Hepatocyte (in vitro differentiated cells): ENCODE data around the gene ATP5PD. TPM values are rescaled to one million over a fixed set of nuclear protein-coding genes. Genes with fewer than 3 reads are reported as not detected.

Source experiments
- DNase-seq: peaks from one replicate; pipeline ENCODE4 v3.0.0-alpha.2; 2016; ENCODE audit warnings: low spot score
- H2AFZ ChIP-seq: fragments of 200-600 bp; sonication (generic); 2 replicates; pipeline ENCODE4 v1.6.0; 2016; ENCODE audit warnings: antibody characterized with exemption, mild to moderate bottlenecking
- H3K27ac ChIP-seq: fragments of 200-600 bp; sonication (generic); 2 replicates; pipeline ENCODE4 v1.5.1; 2016; ENCODE audit warnings: mild to moderate bottlenecking
- H3K27me3 ChIP-seq: fragments of 200-600 bp; sonication (generic); 2 replicates; pipeline ENCODE4 v1.6.1; 2016
- H3K36me3 ChIP-seq: fragments of 200-600 bp; sonication (generic); replicated peaks from 2 replicates; pipeline ENCODE4 v1.5.1; 2016; ENCODE audit warnings: low read depth; ENCODE audit not compliant: insufficient read depth
- H3K4me1 ChIP-seq: fragments of 200-600 bp; sonication (generic); 2 replicates; pipeline ENCODE4 v1.5.1; 2016; ENCODE audit warnings: mild to moderate bottlenecking, moderate library complexity; ENCODE audit not compliant: insufficient read depth
- H3K4me2 ChIP-seq: fragments of 200-600 bp; sonication (generic); 2 replicates; pipeline ENCODE4 v1.6.0; 2016
- H3K4me3 ChIP-seq: fragments of 200-600 bp; sonication (generic); 2 replicates; pipeline ENCODE4 v1.5.1; 2016; ENCODE audit warnings: mild to moderate bottlenecking
- H3K79me2 ChIP-seq: fragments of 200-600 bp; sonication (generic); 2 replicates; pipeline ENCODE4 v1.6.0; 2017; ENCODE audit warnings: mild to moderate bottlenecking
- H3K9me2 ChIP-seq: fragments of 200-600 bp; sonication (generic); replicated peaks from 2 replicates; pipeline ENCODE4 v1.6.0; 2017; ENCODE audit warnings: mild to moderate bottlenecking; ENCODE audit not compliant: insufficient read depth
- H3K9me3 ChIP-seq: fragments of 200-600 bp; sonication (generic); 2 replicates; pipeline ENCODE4 v1.5.1; 2016; ENCODE audit warnings: low read depth, mild to moderate bottlenecking
- H4K20me1 ChIP-seq: fragments of 200-600 bp; sonication (generic); 2 replicates; pipeline ENCODE4 v1.6.0; 2016; ENCODE audit warnings: mild to moderate bottlenecking; ENCODE audit not compliant: insufficient read depth, poor library complexity, severe bottlenecking
- CTCF ChIP-seq: fragments of 200-600 bp; sonication (generic); IDR thresholded peaks from 2 replicates; pipeline ENCODE4 v1.5.1; 2016; ENCODE audit warnings: antibody characterized with exemption, mild to moderate bottlenecking; ENCODE audit not compliant: poor library complexity
- EZH2 ChIP-seq: fragments of 200-600 bp; sonication (generic); IDR thresholded peaks from 2 replicates; pipeline ENCODE4 v1.6.1; 2016; ENCODE audit warnings: antibody characterized with exemption, mild to moderate bottlenecking, borderline replicate concordance
- EZH2phosphoT487 ChIP-seq: fragments of 200-600 bp; sonication (generic); IDR thresholded peaks from one replicate; pipeline ENCODE4 v1.6.1; 2018; ENCODE audit warnings: antibody characterized with exemption, mild to moderate bottlenecking, low read depth, moderate library complexity; ENCODE audit not compliant: unreplicated experiment, severe bottlenecking
- WGBS: methylation state at CpG from one replicate; pipeline ENCODE4 v1.1.6; 2016; ENCODE audit warnings: low lambda C conversion rate; ENCODE audit errors: missing lambda C conversion rate; 5-methylcytosine and 5-hydroxymethylcytosine counted together
- polyA plus RNA-seq: library from polyadenylated mRNA; unstranded; fragments of >200 nt; fragmentation: Nextera tagmentation; extraction: Ambion mirVana; gene quantifications from 2 replicates; pipeline ENCODE4 v1.2.1, GENCODE V29; 2016
- total RNA-seq: library from RNA; depleted of rRNA; stranded (reverse); fragments of >200 nt; gene quantifications from 2 replicates; pipeline ENCODE4 v1.2.3, GENCODE V29; 2014

The ATP5PD gene
- total and polyA plus RNA-seq, 2 experiments from 2014 or later = 296 to 332 TPM

- H3K4me1 ChIP-seq = peaks cover 10% of the 10 kb centered on the region
- no peaks in the 10 kb centered on the region for H3K36me3 ChIP-seq
- TF ChIP-seq CTCF = no peak
- TF ChIP-seq EZH2 = no peak
- TF ChIP-seq EZH2phosphoT487 = no peak
- H3K79me2 ChIP-seq = peaks cover 47% of the 10 kb centered on the region
- H3K4me3 ChIP-seq = no peak overlapping the region
- no peaks in the 10 kb centered on the region for H3K27me3 ChIP-seq
- H3K9me2 ChIP-seq = no peaks in the 10 kb centered on the region
- no peak overlapping the region for H3K4me2 ChIP-seq
- H4K20me1 ChIP-seq = no peaks in the 10 kb centered on the region
- H3K27ac ChIP-seq = no peak overlapping the region
- no peaks in the 10 kb centered on the region for H3K9me3 ChIP-seq
- H2AFZ ChIP-seq = no peak overlapping the region
- DNase-seq = no peak
Observed at GRCh38 chr17:75049706-75050105, 2.9 kb upstream of the ATP5PD start.

- Histone ChIP-seq H3K27ac (peak overlapping the region; percentile 6), H4K20me1 (no peaks in the 10 kb centered on the region), H3K9me3 (no peaks in the 10 kb centered on the region), H2AFZ (no peak overlapping the region), H3K27me3 (no peaks in the 10 kb centered on the region), H3K4me1 (peaks cover 10% of the 10 kb centered on the region), H3K79me2 (peaks cover 50% of the 10 kb centered on the region), H3K4me3 (no peak overlapping the region), H3K4me2 (peak overlapping the region; percentile 90), H3K9me2 (no peaks in the 10 kb centered on the region), H3K36me3 (no peaks in the 10 kb centered on the region)
- 87% methylated on average over 5 of the region's 5 CpGs for WGBS
- DNase-seq = no peak
- no peak for TF ChIP-seq EZH2phosphoT487
- no peak for TF ChIP-seq EZH2
- TF ChIP-seq CTCF = no peak
Observed at GRCh38 chr17:75049057-75049456, 2.3 kb upstream of the ATP5PD start.

- H3K4me1 ChIP-seq = peaks cover 10% of the 10 kb centered on the region
- H3K4me3 ChIP-seq = no peak overlapping the region
- H3K9me3 ChIP-seq = no peaks in the 10 kb centered on the region
- H2AFZ ChIP-seq = no peak overlapping the region
- peaks cover 52% of the 10 kb centered on the region for H3K79me2 ChIP-seq
- WGBS = 55% methylated on average over 5 of the region's 5 CpGs
- no peaks in the 10 kb centered on the region for H3K9me2 ChIP-seq
- peak overlapping the region; percentile 73 for H3K27ac ChIP-seq
- no peaks in the 10 kb centered on the region for H3K36me3 ChIP-seq
- DNase-seq = no peak
- TF ChIP-seq CTCF (no peak), EZH2phosphoT487 (no peak), EZH2 (no peak)
- no peaks in the 10 kb centered on the region for H3K27me3 ChIP-seq
- H3K4me2 ChIP-seq = peak overlapping the region; percentile 90
- H4K20me1 ChIP-seq = no peaks in the 10 kb centered on the region
Observed at GRCh38 chr17:75048249-75048878, 1.6 kb upstream of the ATP5PD start.
